Esophagus squamous epithelium (tissue), 5 donors: ENCODE measurements around the gene PLEKHA6. TPM values are rescaled to one million over a fixed set of nuclear protein-coding genes. Genes with fewer than 3 reads are reported as not detected.

ENCODE experiments used
- DNase-seq: peaks from one replicate; lab custom pipeline; 2025; lab: John Stamatoyannopoulos, UW
- H3K27ac ChIP-seq, 4 donors: fragments of 200-600 bp; sonication (generic); one replicate each; pipeline ENCODE4 v1.5.1; 2016 to 2019; ENCODE audit warnings: mild to moderate bottlenecking in 1 of 4
- H3K27me3 ChIP-seq, 4 donors: fragments of 200-600 bp; sonication (generic); 1 replicate in 3 of 4; 2 replicates in 1 of 4; pipeline versions ENCODE4 v1.5.1 to v1.6.0; 2017 to 2021; ENCODE audit warnings: antibody characterized with exemption in 1 of 4
- H3K36me3 ChIP-seq, 3 donors: fragments of 200-600 bp; sonication (generic); one replicate each; pipeline ENCODE4 v1.5.1; 2016 to 2019
- H3K4me1 ChIP-seq, 3 donors: fragments of 200-600 bp; sonication (generic); one replicate each; pipeline ENCODE4 v1.5.1; 2017 to 2019
- H3K4me3 ChIP-seq, 4 donors: fragments of 200-600 bp; sonication (generic); 1 replicate in 3 of 4; 2 replicates in 1 of 4; pipeline ENCODE4 v1.5.1; 2016 to 2019; ENCODE audit warnings: mild to moderate bottlenecking in 2 of 4, moderate library complexity in 1 of 4
- H3K9me3 ChIP-seq, 3 donors: fragments of 200-600 bp; sonication (generic); one replicate each; pipeline ENCODE4 v1.5.1; 2016 to 2019
- POLR2A ChIP-seq, 4 donors: fragments of 450-650 bp; IDR thresholded peaks; one replicate each; pipeline ENCODE4 v1.6.1; 2017; ENCODE audit warnings: antibody characterized with exemption in 4 of 4, mild to moderate bottlenecking in 4 of 4, moderate library complexity in 3 of 4
- WGBS, 2 donors: methylation state at CpG; one replicate each; pipeline ENCODE4 v1.1.5; 2018; 5-methylcytosine and 5-hydroxymethylcytosine counted together
- intact Hi-C: fragments of 100-400 bp; cut with DNase I; formaldehyde crosslinking; loops from one replicate; pipeline ENCODE4 v1.15.0; 2022
- total RNA-seq, 4 donors: library from RNA; depleted of rRNA; stranded (reverse); fragments of >200 nt; gene quantifications; one replicate each; pipeline ENCODE4 v1.1.0, GENCODE V29; 2016
- TF ChIP-seq, protein P1 (sequence below), 6 experiments: fragments of 450-650 bp in 4 of 6; fragments of 200-600 bp in 2 of 6; sonication (generic) in 2 of 6; IDR thresholded peaks; one replicate each; pipeline ENCODE4 v1.5.1; 2016 to 2019; ENCODE audit warnings: antibody characterized with exemption in 6 of 6, mild to moderate bottlenecking in 4 of 6, moderate library complexity in 4 of 6
- donor health status: DM: yes; HTN: yes; CAD: no.

The PLEKHA6 gene
- total RNA-seq, 4 donors from 2014 or later = 7.4 to 40.6 (median 18.3) TPM

DNA sequence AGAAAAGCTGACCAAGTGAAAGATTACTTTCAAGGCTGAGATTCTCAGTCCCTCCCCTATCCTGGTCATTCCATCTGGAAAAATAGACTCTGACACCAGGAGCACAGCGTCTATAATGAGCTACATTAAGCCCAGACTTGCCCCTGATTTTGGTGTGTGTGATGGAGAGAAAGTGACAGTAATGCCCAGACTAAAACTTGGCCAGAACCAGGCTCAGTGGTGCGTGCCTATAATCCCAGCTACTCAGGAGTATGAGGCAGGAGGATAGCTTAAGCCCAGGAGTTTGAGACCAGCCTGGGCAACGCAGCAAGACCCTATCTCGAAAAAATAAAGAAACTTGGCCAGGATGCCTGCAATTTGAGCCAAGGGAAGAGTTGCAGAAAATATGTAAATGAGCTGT is 15.9 kb downstream of the PLEKHA6 start:
- no peaks in the 10 kb centered on the region for H3K9me3 ChIP-seq
- H3K27ac ChIP-seq = no peak overlapping the region
- intact Hi-C loops = no loop called here
- H3K27me3 ChIP-seq = no peaks in the 10 kb centered on the region
- WGBS, 2 donors = 34 to 64% methylated on average over 4 of the region's 4 CpGs
- no peak overlapping the region for H3K4me3 ChIP-seq
- peaks cover 0 to 9% (median 2%) of the 10 kb centered on the region in 3 donors for H3K4me1 ChIP-seq
- H3K36me3 ChIP-seq = no peaks in the 10 kb centered on the region
- no peak for DNase-seq
- no peak for TF ChIP-seq POLR2A (IDR thresholded peaks at IDR 0.05)
- TF ChIP-seq, protein P1, sequence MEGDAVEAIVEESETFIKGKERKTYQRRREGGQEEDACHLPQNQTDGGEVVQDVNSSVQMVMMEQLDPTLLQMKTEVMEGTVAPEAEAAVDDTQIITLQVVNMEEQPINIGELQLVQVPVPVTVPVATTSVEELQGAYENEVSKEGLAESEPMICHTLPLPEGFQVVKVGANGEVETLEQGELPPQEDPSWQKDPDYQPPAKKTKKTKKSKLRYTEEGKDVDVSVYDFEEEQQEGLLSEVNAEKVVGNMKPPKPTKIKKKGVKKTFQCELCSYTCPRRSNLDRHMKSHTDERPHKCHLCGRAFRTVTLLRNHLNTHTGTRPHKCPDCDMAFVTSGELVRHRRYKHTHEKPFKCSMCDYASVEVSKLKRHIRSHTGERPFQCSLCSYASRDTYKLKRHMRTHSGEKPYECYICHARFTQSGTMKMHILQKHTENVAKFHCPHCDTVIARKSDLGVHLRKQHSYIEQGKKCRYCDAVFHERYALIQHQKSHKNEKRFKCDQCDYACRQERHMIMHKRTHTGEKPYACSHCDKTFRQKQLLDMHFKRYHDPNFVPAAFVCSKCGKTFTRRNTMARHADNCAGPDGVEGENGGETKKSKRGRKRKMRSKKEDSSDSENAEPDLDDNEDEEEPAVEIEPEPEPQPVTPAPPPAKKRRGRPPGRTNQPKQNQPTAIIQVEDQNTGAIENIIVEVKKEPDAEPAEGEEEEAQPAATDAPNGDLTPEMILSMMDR (IDR thresholded peaks at IDR 0.05) = no peak

DNA sequence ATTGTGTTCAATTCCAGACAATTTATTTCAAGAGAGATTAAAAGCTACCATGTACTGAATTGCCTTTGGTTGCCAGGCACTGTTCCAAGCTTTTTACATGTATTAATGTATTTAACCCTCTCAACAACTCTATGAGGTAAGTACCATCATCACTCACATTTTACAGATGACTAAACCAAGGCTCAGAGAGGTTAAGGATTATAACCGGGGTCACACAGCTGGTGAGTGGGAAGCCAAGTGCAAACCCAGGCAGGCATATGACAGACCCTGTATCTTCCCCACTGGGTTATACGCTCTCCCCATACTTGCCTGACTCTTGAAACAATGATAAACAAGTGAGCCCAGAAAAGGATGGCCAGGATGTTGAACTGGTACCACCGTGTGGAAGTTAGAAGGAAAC is 16.5 kb downstream of the PLEKHA6 start:
- no peak for DNase-seq
- no peaks in the 10 kb centered on the region for H3K9me3 ChIP-seq
- no peaks in the 10 kb centered on the region for H3K27me3 ChIP-seq
- no peak overlapping the region for H3K4me3 ChIP-seq
- peaks cover 0 to 3% (median 0%) of the 10 kb centered on the region in 3 donors for H3K4me1 ChIP-seq
- no peak overlapping the region for H3K27ac ChIP-seq
- intact Hi-C loops = no loop called here
- no peaks in the 10 kb centered on the region for H3K36me3 ChIP-seq
- 82 to 83% methylated on average over 3 of the region's 3 CpGs for WGBS, 2 donors
- TF ChIP-seq, protein P1 (IDR thresholded peaks at IDR 0.05) = no peak
- no peak for TF ChIP-seq POLR2A (IDR thresholded peaks at IDR 0.05)

DNA sequence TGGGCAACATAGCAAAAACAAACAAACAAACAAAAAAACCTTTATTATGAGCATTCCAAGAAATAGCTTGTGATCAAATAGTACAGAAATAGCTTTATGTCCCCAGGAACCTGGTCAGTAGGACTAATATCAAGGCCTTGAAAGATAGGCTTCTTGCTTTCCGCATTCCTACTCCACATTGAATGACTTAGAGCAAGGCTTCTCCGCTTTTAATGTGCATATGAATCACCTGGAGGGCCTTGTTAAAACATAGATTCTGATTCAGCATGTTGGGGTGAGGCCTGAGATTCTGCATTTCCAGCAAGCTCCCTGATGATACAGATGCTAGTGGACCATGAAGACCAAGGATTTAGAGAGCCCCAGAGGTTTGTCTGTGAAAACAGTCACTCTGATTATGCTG is 17.4 kb downstream of the PLEKHA6 start:
- no peak for TF ChIP-seq POLR2A (IDR thresholded peaks at IDR 0.05)
- TF ChIP-seq, protein P1 (IDR thresholded peaks at IDR 0.05) = no peak
- H3K4me3 ChIP-seq = no peak overlapping the region
- WGBS, 2 donors = 72 to 80% methylated on average over 2 of the region's 2 CpGs
- intact Hi-C loops = no loop called here
- H3K27me3 ChIP-seq = no peaks in the 10 kb centered on the region
- no peaks in the 10 kb centered on the region for H3K36me3 ChIP-seq
- no peaks in the 10 kb centered on the region for H3K9me3 ChIP-seq
- DNase-seq = no peak
- H3K27ac ChIP-seq = no peak overlapping the region
- no peaks in the 10 kb centered on the region for H3K4me1 ChIP-seq

DNA sequence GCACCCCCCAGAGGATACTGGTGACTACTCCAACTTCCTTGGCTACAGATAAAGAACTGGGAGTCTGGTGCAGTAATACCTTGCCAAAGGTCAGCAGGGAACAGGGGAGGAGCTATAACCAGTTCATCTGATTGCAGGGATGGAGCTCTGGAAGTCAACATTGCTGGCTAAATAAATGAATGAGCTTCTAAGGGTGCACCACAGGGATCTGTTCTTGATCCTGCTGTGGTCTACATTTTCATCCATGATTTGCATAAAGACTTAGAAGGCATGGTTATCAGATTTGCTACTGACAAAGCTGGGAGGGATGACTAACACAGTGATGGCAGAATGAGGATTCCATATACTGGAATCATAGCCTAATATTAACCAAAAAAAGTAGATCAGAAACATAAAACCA is 18.3 kb downstream of the PLEKHA6 start:
- no peak for DNase-seq
- Histone ChIP-seq H3K27ac (no peak overlapping the region), H3K9me3 (no peaks in the 10 kb centered on the region), H3K4me3 (no peak overlapping the region), H3K36me3 (no peaks in the 10 kb centered on the region), H3K27me3 (no peaks in the 10 kb centered on the region), H3K4me1 (no peaks in the 10 kb centered on the region)
- intact Hi-C loops = no loop called here
- TF ChIP-seq, protein P1 (IDR thresholded peaks at IDR 0.05) = no peak
- TF ChIP-seq POLR2A (IDR thresholded peaks at IDR 0.05) = no peak

DNA sequence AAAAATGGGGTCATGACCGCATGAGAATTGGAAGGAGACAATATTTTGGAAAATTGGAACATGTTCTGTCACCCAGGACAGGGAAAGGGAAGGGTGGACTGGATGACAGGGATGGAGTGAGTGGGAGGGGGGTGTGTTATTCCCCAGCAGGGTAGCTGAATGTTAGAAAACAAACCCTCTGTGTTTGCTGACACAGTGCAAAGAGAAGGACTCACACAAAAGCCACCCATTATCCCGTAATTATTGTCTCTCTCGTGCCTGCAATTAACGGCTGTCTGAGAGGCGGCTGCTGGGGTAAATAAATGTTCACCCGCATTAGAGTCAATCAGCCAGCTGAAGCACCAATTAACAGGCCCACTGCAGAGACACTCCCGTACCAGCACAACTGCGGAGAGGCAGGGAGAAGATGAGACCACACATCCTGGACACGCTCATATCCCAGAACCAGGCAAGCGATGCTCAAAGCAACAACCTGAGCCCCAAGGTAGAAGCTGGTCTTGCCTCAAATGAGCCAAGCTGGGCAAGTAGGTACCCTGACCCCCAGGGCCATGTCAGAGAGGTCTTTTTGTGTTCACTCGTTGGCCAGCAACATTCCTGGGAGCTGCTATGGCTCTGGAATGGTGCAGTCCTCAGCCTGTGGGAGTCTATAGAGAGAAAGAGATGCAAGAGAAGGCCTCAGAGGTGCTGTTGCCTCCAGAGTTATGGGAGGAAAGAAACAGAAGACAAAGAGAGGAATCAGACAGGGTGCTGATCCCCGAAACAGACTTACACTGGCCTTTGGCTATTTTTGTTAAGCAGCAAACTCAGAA is 19.4 kb downstream of the PLEKHA6 start:
- TF ChIP-seq POLR2A (IDR thresholded peaks at IDR 0.05) = no peak
- TF ChIP-seq, protein P1 (IDR thresholded peaks at IDR 0.05) = no peak
- WGBS, 2 donors = 72 to 84% methylated on average over 7 to 9 of the region's 12 CpGs
- Histone ChIP-seq H3K36me3 (no peaks in the 10 kb centered on the region), H3K9me3 (no peaks in the 10 kb centered on the region), H3K27ac (no peak overlapping the region), H3K4me1 (no peaks in the 10 kb centered on the region), H3K27me3 (no peaks in the 10 kb centered on the region), H3K4me3 (no peak overlapping the region)
- intact Hi-C loops = no loop called here
- no peak for DNase-seq
